ENCODE data around the gene COL20A1.
"Not testable (repeated sequence)": the region's sequence is repeated elsewhere in the genome, so short reads cannot be mapped to it uniquely, and the experiment has no call there.

COL20A1 gene

GRCh38 chr20:63292904-63293303 lies at the start of gene COL20A1:
Gene COL20A1, plus strand, starts transcription at chr20:63293186. Its CDS starts 1,922 bp downstream, at chr20:63295108.
- Histone ChIP-seq H3K9ac (ENCODE audit: low read depth, low read length) (no peak within 1 kb of the TSS), H3K4me1 (ENCODE audit: control insufficient read depth, insufficient read depth, low read length) (peaks cover 3% of the 10 kb centered on the region), H3K36me3 (ENCODE audit: control insufficient read depth, insufficient read depth, low read length) (peaks cover 19% of the 10 kb centered on the region)

GRCh38 chr20:63243604-63244247 lies 49.3 kb upstream of the COL20A1 start:
- Histone ChIP-seq H3K4me3 (ENCODE audit: low read depth, low read length) (no peak overlapping the region), H3K9me3 (ENCODE audit: control insufficient read depth, insufficient read depth, low read length) (no peaks in the 10 kb centered on the region), H3K4me1 (ENCODE audit: control insufficient read depth, insufficient read depth, low read length) (no peaks in the 10 kb centered on the region), H3K9ac (ENCODE audit: low read depth, low read length) (no peak overlapping the region), H3K36me3 (ENCODE audit: control insufficient read depth, insufficient read depth, low read length) (no peaks in the 10 kb centered on the region), H3K27me3 (ENCODE audit: control insufficient read depth, insufficient read depth, low read length) (no peaks in the 10 kb centered on the region)

More at GRCh38 chr20:63292904-63293303, at the start of gene COL20A1:
- Histone ChIP-seq H3K4me3 (ENCODE audit: low read depth, low read length) (no peak within 1 kb of the TSS), H3K9me3 (ENCODE audit: control insufficient read depth, insufficient read depth, low read length) (no peaks in the 10 kb centered on the region), H3K27me3 (ENCODE audit: control insufficient read depth, insufficient read depth, low read length) (peaks cover 4% of the 10 kb centered on the region)

GRCh38 chr20:63244468-63244867 lies 48.5 kb upstream of the COL20A1 start:
- Histone ChIP-seq H3K27me3 (ENCODE audit: control insufficient read depth, insufficient read depth, low read length) (no peaks in the 10 kb centered on the region), H3K4me3 (ENCODE audit: low read depth, low read length) (no peak overlapping the region), H3K9ac (ENCODE audit: low read depth, low read length) (no peak overlapping the region), H3K4me1 (ENCODE audit: control insufficient read depth, insufficient read depth, low read length) (no peaks in the 10 kb centered on the region), H3K9me3 (ENCODE audit: control insufficient read depth, insufficient read depth, low read length) (no peaks in the 10 kb centered on the region), H3K36me3 (ENCODE audit: control insufficient read depth, insufficient read depth, low read length) (no peaks in the 10 kb centered on the region)

- Histone ChIP-seq H3K4me1 (ENCODE audit: control insufficient read depth, insufficient read depth, low read length) (no peaks in the 10 kb centered on the region), H3K9ac (ENCODE audit: low read depth, low read length) (no peak overlapping the region), H3K27me3 (ENCODE audit: control insufficient read depth, insufficient read depth, low read length) (no peaks in the 10 kb centered on the region), H3K9me3 (ENCODE audit: control insufficient read depth, insufficient read depth, low read length) (no peaks in the 10 kb centered on the region), H3K4me3 (ENCODE audit: low read depth, low read length) (no peak overlapping the region), H3K36me3 (ENCODE audit: control insufficient read depth, insufficient read depth, low read length) (no peaks in the 10 kb centered on the region)
These were observed 46.3 kb upstream of the COL20A1 start for GRCh38 chr20:63246490-63247288.

DNA sequence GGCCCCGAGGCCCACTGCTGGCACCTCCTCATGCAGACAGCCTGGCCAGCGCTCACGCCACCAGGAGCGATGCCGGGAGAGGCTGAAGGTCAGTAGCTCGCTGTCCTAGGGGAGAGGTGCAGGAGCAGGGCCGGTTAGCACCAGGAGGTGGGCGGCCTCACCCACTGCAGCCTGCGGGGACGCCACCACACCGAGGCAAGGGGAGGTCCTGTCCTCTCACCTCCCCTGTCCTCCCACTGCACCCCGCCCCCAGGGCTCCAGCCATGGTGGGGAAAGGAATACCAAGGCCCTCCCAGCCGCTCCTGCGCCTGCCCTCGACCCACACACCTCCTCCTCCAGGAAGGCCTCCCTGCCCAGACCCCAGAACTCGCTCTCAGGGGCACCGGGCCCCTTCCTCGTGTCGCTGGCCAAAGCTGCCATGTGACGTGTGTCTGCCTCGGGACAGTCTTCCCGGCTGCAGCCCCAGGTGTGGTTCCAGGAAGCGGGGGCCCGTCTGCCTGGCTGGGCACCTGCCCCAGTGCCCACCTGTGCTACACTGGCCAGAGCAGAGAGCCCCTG lies 45.2 kb upstream of the COL20A1 start:
- Histone ChIP-seq H3K27me3 (ENCODE audit: control insufficient read depth, insufficient read depth, low read length) (peaks cover 4% of the 10 kb centered on the region), H3K9me3 (ENCODE audit: control insufficient read depth, insufficient read depth, low read length) (no peaks in the 10 kb centered on the region), H3K4me3 (ENCODE audit: low read depth, low read length) (no peak overlapping the region), H3K4me1 (ENCODE audit: control insufficient read depth, insufficient read depth, low read length) (peaks cover under 1% of the 10 kb centered on the region), H3K36me3 (ENCODE audit: control insufficient read depth, insufficient read depth, low read length) (no peaks in the 10 kb centered on the region), H3K9ac (ENCODE audit: low read depth, low read length) (no peak overlapping the region)

DNA sequence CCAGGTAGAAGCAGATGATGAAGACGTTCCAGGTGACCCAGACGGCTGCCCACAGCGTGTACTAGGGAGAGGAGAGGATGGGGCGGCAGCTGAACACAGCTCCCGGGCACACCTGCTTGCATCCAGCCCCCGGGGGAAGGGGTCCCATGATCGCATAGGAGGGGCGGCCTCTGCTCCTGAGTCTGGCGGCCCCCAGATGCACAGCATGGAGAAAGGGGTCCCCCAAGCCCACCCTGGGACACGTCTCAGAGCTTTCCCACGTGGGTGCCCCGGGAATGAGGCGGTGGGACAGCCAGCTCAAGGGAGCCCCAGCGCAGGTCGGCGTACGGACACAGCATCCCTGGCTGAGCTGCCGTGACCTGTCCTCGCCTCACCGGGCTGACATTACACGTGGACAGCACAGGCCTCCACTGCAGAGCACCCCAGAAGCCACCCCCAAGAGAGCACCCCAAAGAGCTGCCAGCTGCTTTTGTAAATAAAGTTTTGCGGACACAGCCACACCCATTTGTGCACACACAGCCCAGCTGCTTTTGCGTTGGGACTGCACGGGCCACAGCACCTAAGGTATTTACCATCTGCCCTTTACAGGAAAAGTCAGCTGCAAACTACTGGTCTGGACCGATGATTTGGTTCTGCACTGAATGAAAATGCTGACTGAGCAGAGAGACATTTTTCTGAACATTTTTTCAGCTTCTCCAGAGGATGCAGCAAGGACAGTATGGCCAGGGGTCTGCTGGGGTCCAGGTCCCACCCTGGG lies 44.0 kb upstream of the COL20A1 start:
- Histone ChIP-seq H3K27me3 (ENCODE audit: control insufficient read depth, insufficient read depth, low read length) (peaks cover 8% of the 10 kb centered on the region), H3K9me3 (ENCODE audit: control insufficient read depth, insufficient read depth, low read length) (no peaks in the 10 kb centered on the region), H3K4me1 (ENCODE audit: control insufficient read depth, insufficient read depth, low read length) (peaks cover 3% of the 10 kb centered on the region), H3K36me3 (ENCODE audit: control insufficient read depth, insufficient read depth, low read length) (no peaks in the 10 kb centered on the region), H3K4me3 (ENCODE audit: low read depth, low read length) (no peak overlapping the region), H3K9ac (ENCODE audit: low read depth, low read length) (no peak overlapping the region)

DNA sequence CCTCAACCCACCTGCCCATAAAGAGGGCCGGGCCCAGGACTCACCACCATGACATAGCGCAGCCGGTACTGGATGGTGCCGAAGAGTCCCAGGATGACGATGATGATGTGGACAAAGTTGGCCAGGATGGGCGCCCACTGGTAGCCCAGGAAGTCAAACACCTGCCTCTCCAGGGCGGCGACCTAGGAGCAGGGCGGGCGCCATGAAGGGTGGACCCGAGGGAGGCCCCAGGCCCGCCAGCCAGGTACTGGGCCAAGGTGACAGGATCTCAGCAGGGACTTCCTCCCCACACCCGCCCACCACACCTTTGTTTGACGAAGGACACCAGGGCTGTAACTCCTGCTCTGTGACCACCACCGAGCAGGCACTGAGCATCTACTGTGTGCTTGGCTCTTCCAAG lies 43.1 kb upstream of the COL20A1 start:
- H3K27me3 ChIP-seq (ENCODE audit: control insufficient read depth, insufficient read depth, low read length): peaks cover 9% of the 10 kb centered on the region
- H3K9ac ChIP-seq (ENCODE audit: low read depth, low read length): no peak overlapping the region
- no peaks in the 10 kb centered on the region for H3K9me3 ChIP-seq (ENCODE audit: control insufficient read depth, insufficient read depth, low read length)
- no peaks in the 10 kb centered on the region for H3K36me3 ChIP-seq (ENCODE audit: control insufficient read depth, insufficient read depth, low read length)
- peaks cover 3% of the 10 kb centered on the region for H3K4me1 ChIP-seq (ENCODE audit: control insufficient read depth, insufficient read depth, low read length)
- no peak overlapping the region for H3K4me3 ChIP-seq (ENCODE audit: low read depth, low read length)

- H3K9me3 ChIP-seq (ENCODE audit: control insufficient read depth, insufficient read depth, low read length); H3K4me1 ChIP-seq (ENCODE audit: control insufficient read depth, insufficient read depth, low read length); H3K9ac ChIP-seq (ENCODE audit: low read depth, low read length); H3K4me3 ChIP-seq (ENCODE audit: low read depth, low read length); H3K36me3 ChIP-seq (ENCODE audit: control insufficient read depth, insufficient read depth, low read length): not testable (repeated sequence)
- peaks cover 11% of the 10 kb centered on the region for H3K27me3 ChIP-seq (ENCODE audit: control insufficient read depth, insufficient read depth, low read length)
These were observed 41.6 kb upstream of the COL20A1 start for GRCh38 chr20:63251350-63251749.

DNA sequence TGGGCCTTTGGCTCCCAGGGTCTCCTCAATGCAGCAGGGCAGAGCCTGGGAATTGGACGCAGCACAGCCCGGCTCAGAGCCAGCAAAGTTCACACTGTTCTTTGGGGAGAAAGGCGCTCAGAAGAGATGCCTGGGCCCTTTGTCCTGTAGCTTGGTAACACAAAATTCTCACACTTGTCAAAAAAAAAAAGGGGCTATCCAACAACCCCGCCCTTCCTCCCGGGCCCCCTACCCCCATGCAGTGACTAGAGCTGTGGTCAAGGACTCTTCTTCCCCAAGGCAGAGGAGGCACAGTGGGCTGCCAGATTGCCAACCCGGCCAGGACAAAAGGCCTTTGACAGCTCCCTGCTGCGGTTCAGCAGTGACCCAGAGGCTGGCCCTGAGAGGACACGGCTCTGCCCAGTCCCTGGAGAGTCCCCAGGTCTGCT lies 40.7 kb upstream of the COL20A1 start:
- H3K9me3 ChIP-seq (ENCODE audit: control insufficient read depth, insufficient read depth, low read length): no peaks in the 10 kb centered on the region
- no peak overlapping the region for H3K9ac ChIP-seq (ENCODE audit: low read depth, low read length)
- no peak overlapping the region for H3K4me3 ChIP-seq (ENCODE audit: low read depth, low read length)
- peaks cover 11% of the 10 kb centered on the region for H3K27me3 ChIP-seq (ENCODE audit: control insufficient read depth, insufficient read depth, low read length)
- H3K4me1 ChIP-seq (ENCODE audit: control insufficient read depth, insufficient read depth, low read length): peaks cover 9% of the 10 kb centered on the region
- H3K36me3 ChIP-seq (ENCODE audit: control insufficient read depth, insufficient read depth, low read length): no peaks in the 10 kb centered on the region

DNA sequence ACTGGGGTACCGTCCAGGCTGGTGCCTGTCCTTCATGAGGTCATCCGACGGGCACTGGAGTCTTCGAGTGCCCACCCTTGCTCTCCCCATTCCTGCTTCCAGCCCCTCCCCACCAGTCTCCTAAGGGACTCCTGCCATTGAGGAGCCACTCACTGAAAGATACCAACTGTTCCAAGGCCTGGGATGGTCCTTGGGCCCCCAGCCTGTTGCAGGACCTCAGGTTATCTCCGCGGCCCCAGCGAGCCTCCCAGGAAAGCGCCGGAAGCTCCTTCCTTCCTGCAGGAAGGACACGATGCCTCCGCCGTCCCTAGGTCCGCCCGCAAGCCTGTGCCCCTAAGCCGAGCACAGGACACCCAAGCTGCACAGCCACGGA lies 39.9 kb upstream of the COL20A1 start:
- Histone ChIP-seq H3K4me1 (ENCODE audit: control insufficient read depth, insufficient read depth, low read length) (peaks cover 9% of the 10 kb centered on the region), H3K9me3 (ENCODE audit: control insufficient read depth, insufficient read depth, low read length) (no peaks in the 10 kb centered on the region), H3K27me3 (ENCODE audit: control insufficient read depth, insufficient read depth, low read length) (peaks cover 11% of the 10 kb centered on the region), H3K9ac (ENCODE audit: low read depth, low read length) (peak overlapping the region; percentile 47), H3K36me3 (ENCODE audit: control insufficient read depth, insufficient read depth, low read length) (no peaks in the 10 kb centered on the region), H3K4me3 (ENCODE audit: low read depth, low read length) (peak overlapping the region; percentile 52)

- Histone ChIP-seq H3K4me1 (ENCODE audit: control insufficient read depth, insufficient read depth, low read length) (peaks cover 9% of the 10 kb centered on the region), H3K4me3 (ENCODE audit: low read depth, low read length) (peak overlapping the region; percentile 52), H3K27me3 (ENCODE audit: control insufficient read depth, insufficient read depth, low read length) (peaks cover 11% of the 10 kb centered on the region), H3K9ac (ENCODE audit: low read depth, low read length) (no peak overlapping the region), H3K36me3 (ENCODE audit: control insufficient read depth, insufficient read depth, low read length) (no peaks in the 10 kb centered on the region), H3K9me3 (ENCODE audit: control insufficient read depth, insufficient read depth, low read length) (no peaks in the 10 kb centered on the region)
These were observed 39.4 kb upstream of the COL20A1 start for GRCh38 chr20:63253438-63254231.
